Neural cell (in vitro differentiated cells): ENCODE measurements around the gene ACOX3. TPM values are rescaled to one million over a fixed set of nuclear protein-coding genes. Genes with fewer than 3 reads are reported as not detected.

ENCODE experiments used
- H2AFZ ChIP-seq: fragments of 200-600, 300-800 bp; sonication (generic), shearing (Covaris generic); 2 replicates; pipeline ENCODE4 v1.6.0; 2014; ENCODE audit warnings: low read depth, mild to moderate bottlenecking, antibody characterized with exemption, low read length, moderate library complexity
- H3F3A ChIP-seq: fragments of 200-600 bp; shearing (Covaris generic); 2 replicates; pipeline ENCODE4 v1.6.1; 2016; ENCODE audit warnings: mild to moderate bottlenecking, moderate library complexity, mixed read lengths, antibody characterized with exemption, low read length; ENCODE audit not compliant: insufficient read depth, poor library complexity, severe bottlenecking
- H3K27ac ChIP-seq: fragments of 200-600, 300-800 bp; sonication (generic), shearing (Covaris generic); 2 replicates; pipeline ENCODE4 v1.5.1; 2014; ENCODE audit warnings: mild to moderate bottlenecking, low read length, moderate library complexity
- H3K27me3 ChIP-seq: fragments of 300-800, 200-600 bp; sonication (generic), shearing (Covaris generic); 2 replicates; pipeline ENCODE4 v1.6.0; 2014; ENCODE audit warnings: mild to moderate bottlenecking, low read depth, low read length, moderate library complexity; ENCODE audit not compliant: insufficient read depth
- H3K36me3 ChIP-seq: fragments of 300-800, 200-600 bp; sonication (generic), shearing (Covaris generic); 2 replicates; pipeline ENCODE4 v1.5.1; 2014; ENCODE audit warnings: mild to moderate bottlenecking, antibody characterized with exemption, low read length, moderate library complexity; ENCODE audit not compliant: insufficient read depth
- H3K4me2 ChIP-seq: fragments of 300-800, 200-600 bp; sonication (generic), shearing (Covaris generic); 2 replicates; pipeline ENCODE4 v1.6.0; 2014; ENCODE audit warnings: mild to moderate bottlenecking, low read length
- H3K4me3 ChIP-seq: fragments of 300-800, 200-600 bp; sonication (generic), shearing (Covaris generic); 2 replicates; pipeline ENCODE4 v1.5.1; 2014; ENCODE audit warnings: mild to moderate bottlenecking, low read length, moderate library complexity
- H3K79me2 ChIP-seq: fragments of 200-600 bp; shearing (Covaris generic); replicated peaks from 2 replicates; pipeline ENCODE4 v1.6.0; 2014; ENCODE audit warnings: mild to moderate bottlenecking, low read length, moderate library complexity; ENCODE audit not compliant: insufficient read depth
- H3K9ac ChIP-seq: fragments of 300-800, 200-600 bp; sonication (generic), shearing (Covaris generic); 2 replicates; pipeline ENCODE4 v1.6.1; 2016; ENCODE audit warnings: mild to moderate bottlenecking, low read length, mixed read lengths
- H3K9me2 ChIP-seq: fragments of 200-600 bp; shearing (Covaris generic); 2 replicates; pipeline ENCODE4 v1.6.1; 2016; ENCODE audit warnings: mild to moderate bottlenecking, low read length, mixed read lengths; ENCODE audit not compliant: insufficient read depth
- H3K9me3 ChIP-seq: fragments of 200-600, 300-800 bp; sonication (generic), shearing (Covaris generic); 2 replicates; pipeline ENCODE4 v1.6.1; 2016; ENCODE audit warnings: mild to moderate bottlenecking, mixed run types, low read length, moderate library complexity, mixed read lengths
- H4K20me1 ChIP-seq: fragments of 200-600 bp; shearing (Covaris generic); 2 replicates; pipeline ENCODE4 v1.6.1; 2016; ENCODE audit warnings: mild to moderate bottlenecking, mixed run types; ENCODE audit not compliant: insufficient read depth
- EP300 ChIP-seq: fragments of 450-650 bp; conservative IDR thresholded peaks from 2 replicates; pipeline ENCODE4 v1.6.1; 2014; ENCODE audit warnings: antibody characterized with exemption, mild to moderate bottlenecking, moderate library complexity; ENCODE audit not compliant: poor library complexity, severe bottlenecking
- EZH2 ChIP-seq: fragments of 200-600, 300-800 bp; shearing (Covaris generic), sonication (generic); IDR thresholded peaks from 2 replicates; pipeline ENCODE4 v1.6.1; 2014; ENCODE audit warnings: antibody characterized with exemption, low read length, borderline replicate concordance, mild to moderate bottlenecking; ENCODE audit not compliant: insufficient read depth, poor library complexity, severe bottlenecking
- MXI1 ChIP-seq: fragments of 450-650 bp; conservative IDR thresholded peaks from 2 replicates; pipeline ENCODE4 v1.6.1; 2014; ENCODE audit warnings: antibody characterized with exemption, mild to moderate bottlenecking; ENCODE audit not compliant: poor library complexity, severe bottlenecking
- POLR2AphosphoS5 ChIP-seq: IDR thresholded peaks from 2 replicates; pipeline ENCODE4 v1.6.1; 2012
- RAD21 ChIP-seq: fragments of 450-650 bp; conservative IDR thresholded peaks from 2 replicates; pipeline ENCODE4 v1.6.1; 2014; ENCODE audit warnings: antibody characterized with exemption, mild to moderate bottlenecking, moderate library complexity
- SMC3 ChIP-seq: fragments of 450-650 bp; conservative IDR thresholded peaks from 2 replicates; pipeline ENCODE4 v1.6.1; 2014; ENCODE audit warnings: antibody characterized with exemption, mild to moderate bottlenecking, moderate library complexity; ENCODE audit not compliant: poor library complexity
- TAF1 ChIP-seq: IDR thresholded peaks from 2 replicates; pipeline ENCODE4 v1.6.1; 2012; ENCODE audit warnings: low read depth
- polyA plus RNA-seq: library from polyadenylated mRNA; depleted of rRNA; stranded (reverse); fragments of >200 nt; gene quantifications from 2 replicates; pipeline ENCODE4 v1.2.3, GENCODE V29; 2014
- TF ChIP-seq, protein P1 (sequence below): IDR thresholded peaks from 2 replicates; pipeline ENCODE4 v1.6.1; 2012; ENCODE audit warnings: borderline replicate concordance
- TF ChIP-seq, protein P2 (sequence below): fragments of 450-650 bp; IDR thresholded peaks from 2 replicates; pipeline ENCODE4 v1.5.1; 2014; ENCODE audit warnings: antibody characterized with exemption, mild to moderate bottlenecking, moderate library complexity; ENCODE audit not compliant: poor library complexity, severe bottlenecking

Gene ACOX3
- polyA plus RNA-seq, 1 donor from 2014 or later: 13.2 TPM

DNA sequence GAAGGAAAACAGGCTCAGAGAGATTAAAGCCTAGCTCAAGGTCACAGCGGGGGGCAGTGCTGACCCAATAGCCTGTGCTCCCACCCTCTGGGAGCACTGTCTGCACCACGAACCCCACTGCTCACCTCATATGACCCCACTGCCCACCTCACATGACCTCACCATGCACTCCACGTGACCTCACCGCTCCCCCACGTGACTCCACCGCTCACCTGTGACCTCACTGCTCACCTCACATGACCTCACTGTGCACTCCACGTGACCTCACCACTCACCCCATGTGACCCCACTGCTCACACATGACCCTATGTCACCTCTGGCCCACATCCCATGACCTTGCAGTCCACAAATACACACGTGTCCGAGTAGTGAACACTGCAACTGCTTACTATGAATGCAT lies 55.4 kb downstream of the ACOX3 start:
- no peaks in the 10 kb centered on the region for H3K36me3 ChIP-seq
- no peak overlapping the region for H3K9ac ChIP-seq
- TF ChIP-seq MXI1 (no peak), RAD21 (no peak), POLR2AphosphoS5 (no peak), SMC3 (no peak), EZH2 (no peak), EP300 (no peak), TAF1 (no peak)
- TF ChIP-seq, protein P1, sequence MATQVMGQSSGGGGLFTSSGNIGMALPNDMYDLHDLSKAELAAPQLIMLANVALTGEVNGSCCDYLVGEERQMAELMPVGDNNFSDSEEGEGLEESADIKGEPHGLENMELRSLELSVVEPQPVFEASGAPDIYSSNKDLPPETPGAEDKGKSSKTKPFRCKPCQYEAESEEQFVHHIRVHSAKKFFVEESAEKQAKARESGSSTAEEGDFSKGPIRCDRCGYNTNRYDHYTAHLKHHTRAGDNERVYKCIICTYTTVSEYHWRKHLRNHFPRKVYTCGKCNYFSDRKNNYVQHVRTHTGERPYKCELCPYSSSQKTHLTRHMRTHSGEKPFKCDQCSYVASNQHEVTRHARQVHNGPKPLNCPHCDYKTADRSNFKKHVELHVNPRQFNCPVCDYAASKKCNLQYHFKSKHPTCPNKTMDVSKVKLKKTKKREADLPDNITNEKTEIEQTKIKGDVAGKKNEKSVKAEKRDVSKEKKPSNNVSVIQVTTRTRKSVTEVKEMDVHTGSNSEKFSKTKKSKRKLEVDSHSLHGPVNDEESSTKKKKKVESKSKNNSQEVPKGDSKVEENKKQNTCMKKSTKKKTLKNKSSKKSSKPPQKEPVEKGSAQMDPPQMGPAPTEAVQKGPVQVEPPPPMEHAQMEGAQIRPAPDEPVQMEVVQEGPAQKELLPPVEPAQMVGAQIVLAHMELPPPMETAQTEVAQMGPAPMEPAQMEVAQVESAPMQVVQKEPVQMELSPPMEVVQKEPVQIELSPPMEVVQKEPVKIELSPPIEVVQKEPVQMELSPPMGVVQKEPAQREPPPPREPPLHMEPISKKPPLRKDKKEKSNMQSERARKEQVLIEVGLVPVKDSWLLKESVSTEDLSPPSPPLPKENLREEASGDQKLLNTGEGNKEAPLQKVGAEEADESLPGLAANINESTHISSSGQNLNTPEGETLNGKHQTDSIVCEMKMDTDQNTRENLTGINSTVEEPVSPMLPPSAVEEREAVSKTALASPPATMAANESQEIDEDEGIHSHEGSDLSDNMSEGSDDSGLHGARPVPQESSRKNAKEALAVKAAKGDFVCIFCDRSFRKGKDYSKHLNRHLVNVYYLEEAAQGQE: no peak
- TF ChIP-seq, protein P2, sequence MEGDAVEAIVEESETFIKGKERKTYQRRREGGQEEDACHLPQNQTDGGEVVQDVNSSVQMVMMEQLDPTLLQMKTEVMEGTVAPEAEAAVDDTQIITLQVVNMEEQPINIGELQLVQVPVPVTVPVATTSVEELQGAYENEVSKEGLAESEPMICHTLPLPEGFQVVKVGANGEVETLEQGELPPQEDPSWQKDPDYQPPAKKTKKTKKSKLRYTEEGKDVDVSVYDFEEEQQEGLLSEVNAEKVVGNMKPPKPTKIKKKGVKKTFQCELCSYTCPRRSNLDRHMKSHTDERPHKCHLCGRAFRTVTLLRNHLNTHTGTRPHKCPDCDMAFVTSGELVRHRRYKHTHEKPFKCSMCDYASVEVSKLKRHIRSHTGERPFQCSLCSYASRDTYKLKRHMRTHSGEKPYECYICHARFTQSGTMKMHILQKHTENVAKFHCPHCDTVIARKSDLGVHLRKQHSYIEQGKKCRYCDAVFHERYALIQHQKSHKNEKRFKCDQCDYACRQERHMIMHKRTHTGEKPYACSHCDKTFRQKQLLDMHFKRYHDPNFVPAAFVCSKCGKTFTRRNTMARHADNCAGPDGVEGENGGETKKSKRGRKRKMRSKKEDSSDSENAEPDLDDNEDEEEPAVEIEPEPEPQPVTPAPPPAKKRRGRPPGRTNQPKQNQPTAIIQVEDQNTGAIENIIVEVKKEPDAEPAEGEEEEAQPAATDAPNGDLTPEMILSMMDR: no peak
- H3F3A ChIP-seq: no peaks in the 10 kb centered on the region
- no peak overlapping the region for H3K27ac ChIP-seq
- no peaks in the 10 kb centered on the region for H4K20me1 ChIP-seq
- H3K4me2 ChIP-seq: no peak overlapping the region
- no peak overlapping the region for H3K4me3 ChIP-seq
- no peak overlapping the region for H2AFZ ChIP-seq
- no peaks in the 10 kb centered on the region for H3K27me3 ChIP-seq
- no peaks in the 10 kb centered on the region for H3K9me3 ChIP-seq
- no peaks in the 10 kb centered on the region for H3K9me2 ChIP-seq
- H3K79me2 ChIP-seq: no peaks in the 10 kb centered on the region

DNA sequence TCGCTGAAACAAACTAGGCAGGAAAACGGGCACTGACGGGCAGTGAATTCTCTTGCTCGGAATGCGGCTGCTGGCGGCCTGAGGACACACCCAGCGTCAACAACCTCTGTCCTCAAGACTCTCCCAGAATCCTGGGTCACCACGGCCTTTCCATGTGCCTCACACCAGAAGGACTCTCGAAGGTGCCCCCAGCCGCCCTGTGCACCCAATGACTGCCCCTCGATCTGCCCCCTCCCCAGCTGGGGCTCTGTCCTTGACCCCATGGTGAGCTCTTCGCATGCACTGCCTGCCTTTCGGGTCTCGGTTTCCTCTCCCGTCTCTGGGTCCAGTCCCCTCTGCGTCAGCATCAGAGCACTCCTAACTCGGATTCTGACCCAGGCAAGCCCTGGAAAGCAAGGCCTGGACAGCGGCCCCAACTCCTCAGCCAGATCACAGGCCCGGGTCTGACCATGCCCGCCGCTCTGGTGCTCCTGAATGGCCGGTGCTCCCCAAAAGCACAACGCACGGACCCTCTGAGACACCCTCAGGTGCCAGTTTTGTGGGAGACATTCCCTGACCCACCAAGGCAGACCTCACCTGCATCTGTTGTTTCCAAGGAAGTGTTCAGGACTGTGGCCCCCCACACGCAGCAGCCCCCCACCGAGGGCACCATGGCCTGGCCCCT lies 56.0 kb downstream of the ACOX3 start:
- H3K4me2 ChIP-seq: no peak overlapping the region
- no peaks in the 10 kb centered on the region for H3K27me3 ChIP-seq
- TF ChIP-seq MXI1 (no peak), TAF1 (no peak), EP300 (no peak), SMC3 (no peak), EZH2 (no peak), RAD21 (no peak), POLR2AphosphoS5 (no peak)
- TF ChIP-seq, protein P2: no peak
- TF ChIP-seq, protein P1: no peak
- no peak overlapping the region for H3K4me3 ChIP-seq
- no peak overlapping the region for H2AFZ ChIP-seq
- H3F3A ChIP-seq: no peaks in the 10 kb centered on the region
- H3K36me3 ChIP-seq: no peaks in the 10 kb centered on the region
- no peaks in the 10 kb centered on the region for H4K20me1 ChIP-seq
- no peak overlapping the region for H3K27ac ChIP-seq
- H3K9ac ChIP-seq: no peak overlapping the region
- H3K9me3 ChIP-seq: no peaks in the 10 kb centered on the region
- H3K79me2 ChIP-seq: no peaks in the 10 kb centered on the region
- H3K9me2 ChIP-seq: no peaks in the 10 kb centered on the region
